Raji (cell line): ENCODE results near the gene GRIN2C.

ENCODE experiments used
- POLR2A ChIP-seq: IDR thresholded peaks from 2 replicates; pipeline ENCODE4 v1.6.1; 2011; ENCODE audit warnings: low read depth, low read length, control low read depth; ENCODE audit not compliant: insufficient read depth

GRIN2C gene

GRCh38 chr17:74825952-74826719, 33.5 kb downstream of the GRIN2C start:
- TF ChIP-seq POLR2A: no peak

GRCh38 chr17:74824961-74825627, 34.6 kb downstream of the GRIN2C start:
- TF ChIP-seq POLR2A: no peak

GRCh38 chr17:74822939-74823367, 36.7 kb downstream of the GRIN2C start:
- TF ChIP-seq POLR2A: no peak

- no peak for TF ChIP-seq POLR2A
These were observed 37.2 kb downstream of the GRIN2C start for GRCh38 chr17:74822335-74822938.

GRCh38 chr17:74821655-74822334, 37.9 kb downstream of the GRIN2C start:
- no peak for TF ChIP-seq POLR2A

- no peak for TF ChIP-seq POLR2A
These were observed 39.8 kb downstream of the GRIN2C start for GRCh38 chr17:74819801-74820436.

GRCh38 chr17:74818291-74818938, 41.3 kb downstream of the GRIN2C start:
- TF ChIP-seq POLR2A: no peak

GRCh38 chr17:74816905-74817620, 42.6 kb downstream of the GRIN2C start:
- no peak for TF ChIP-seq POLR2A

- TF ChIP-seq POLR2A: no peak
These were observed 43.9 kb downstream of the GRIN2C start for GRCh38 chr17:74815550-74816370.

GRCh38 chr17:74815067-74815466, 44.6 kb downstream of the GRIN2C start:
- no peak for TF ChIP-seq POLR2A

GRCh38 chr17:74814453-74814852, 45.2 kb downstream of the GRIN2C start:
- no peak for TF ChIP-seq POLR2A

GRCh38 chr17:74812109-74813009, 47.3 kb downstream of the GRIN2C start:
- no peak for TF ChIP-seq POLR2A
